ENCODE measurements around the gene ZNF783. TPM values are rescaled to one million over a fixed set of nuclear protein-coding genes. Genes with fewer than 3 reads are reported as not detected.
"Not testable (repeated sequence)": the region's sequence is repeated elsewhere in the genome, so short reads cannot be mapped to it uniquely, and the experiment has no call there.

The ZNF783 gene
- total and polyA plus RNA-seq, 2 of the 8 experiments (the other 6 are each of a cell fraction or from before 2014, with no cell fraction given), result 7.3 to 8.2 TPM

- no peak for TF ChIP-seq EGR1 (IDR thresholded peaks at IDR 0.05; ENCODE audit: borderline replicate concordance, low read depth, low read length)
- TF ChIP-seq KDM1A (IDR thresholded peaks at IDR 0.05; ENCODE audit: borderline replicate concordance, low read length), result no peak
- TF ChIP-seq BACH1 (IDR thresholded peaks at IDR 0.05; ENCODE audit: low read length), result no peak
Observed at GRCh38 chr7:149232362-149232761, 29.6 kb upstream of the ZNF783 start (continued).

- not testable (repeated sequence) for H3K27ac ChIP-seq (ENCODE audit: low read depth, low read length); FAIRE-seq; H3K4me2 ChIP-seq (ENCODE audit: insufficient read depth in 1 of 2, low read depth in 2 of 2, low read length in 2 of 2); H4K91ac ChIP-seq (replicated peaks; ENCODE audit: insufficient read length, low read length); H3K4me1 ChIP-seq (replicated peaks in 1 of 4; ENCODE audit: control insufficient read depth in 3 of 4, insufficient read depth in 4 of 4, low read length in 3 of 4); H2BK20ac ChIP-seq (ENCODE audit: low read length); H3K36me3 ChIP-seq (ENCODE audit: control insufficient read depth in 2 of 4, insufficient read depth in 4 of 4, low read length in 3 of 4); H3K79me1 ChIP-seq (ENCODE audit: low read depth, low read length); H2BK15ac ChIP-seq (ENCODE audit: low read length); H4K20me1 ChIP-seq (replicated peaks in 1 of 2; ENCODE audit: control insufficient read depth in 1 of 2, insufficient read depth in 2 of 2, low read length in 2 of 2); H3K9ac ChIP-seq (replicated peaks in 1 of 4; ENCODE audit: extremely low read depth in 1 of 4, low read depth in 3 of 4, low read length in 3 of 4); H3K27me3 ChIP-seq (replicated peaks in 1 of 4; ENCODE audit: control insufficient read depth in 3 of 4, extremely low read depth in 1 of 4, insufficient read depth in 3 of 4, low read length in 3 of 4); H3K56ac ChIP-seq (replicated peaks; ENCODE audit: insufficient read length, low read depth, low read length); H2BK120ac ChIP-seq (replicated peaks; ENCODE audit: low read depth, low read length); DNase-seq (ENCODE audit: low read depth in 1 of 2, low spot score in 2 of 2); H3K23ac ChIP-seq (ENCODE audit: insufficient read length); H3K14ac ChIP-seq (ENCODE audit: insufficient read length); H2BK12ac ChIP-seq (ENCODE audit: low read depth, low read length); H4K5ac ChIP-seq (ENCODE audit: insufficient read length, low read depth, low read length); H3K4me3 ChIP-seq (ENCODE audit: extremely low read depth in 1 of 4, insufficient read depth in 2 of 4, low read depth in 3 of 4, low read length in 4 of 4); H3K4ac ChIP-seq (replicated peaks; ENCODE audit: insufficient read length, low read depth, low read length); H2AFZ ChIP-seq (ENCODE audit: low read length); H2BK5ac ChIP-seq (ENCODE audit: low read depth, low read length); H4K8ac ChIP-seq (ENCODE audit: extremely low read depth, insufficient read depth, low read length); H3K23me2 ChIP-seq (ENCODE audit: low read depth, low read length); H3K9me3 ChIP-seq (ENCODE audit: insufficient read depth in 2 of 2, low read depth in 1 of 2, low read length in 1 of 2); H2AK5ac ChIP-seq (ENCODE audit: low read depth, low read length); H3K18ac ChIP-seq (ENCODE audit: extremely low read depth, low read length); H3K79me2 ChIP-seq (ENCODE audit: control insufficient read depth in 1 of 2, insufficient read depth in 2 of 2, low read length in 2 of 2)
- ChIA-PET POLR2A (ENCODE audit: partially characterized antibody) (interaction anchor here (1.0 to 1.4 kb wide), 2 partner anchors 15 to 86 kb away, joined by 3 read pairs; no protein-coding TSS in a partner anchor), CTCF (ENCODE audit: partially characterized antibody) (interaction anchor here (1.0 to 1.1 kb wide), 2 partner anchors 172 to 225 kb away, joined by 3 read pairs; no protein-coding TSS in a partner anchor)
- 87% methylated on average over 7 of the region's 7 CpGs; no CpG with 5 or more reads in 1 of the 2 experiments for WGBS, 2 experiments (ENCODE audit: extremely low coverage in 1 of 2, insufficient coverage in 1 of 2, insufficient read length in 1 of 2, insufficient replicate concordance in 2 of 2, low coverage in 1 of 2, low lambda C conversion rate in 2 of 2, missing lambda C conversion rate in 1 of 2)
Observed at GRCh38 chr7:149233655-149234204, 28.3 kb upstream of the ZNF783 start.

Data from H1 (cell line).